ENCODE data around the gene PIP5K1B. TPM values are rescaled to one million over a fixed set of nuclear protein-coding genes. Genes with fewer than 3 reads are reported as not detected.

PIP5K1B gene
- total RNA-seq, 1 donor from 2014 or later = 1.3 TPM

GRCh38 chr9:68780720-68781119, 75.7 kb downstream of the PIP5K1B start:
- H2AFZ ChIP-seq (ENCODE audit: low read depth, low read length) = peak overlapping the region; percentile 98
- TF ChIP-seq, protein P1, sequence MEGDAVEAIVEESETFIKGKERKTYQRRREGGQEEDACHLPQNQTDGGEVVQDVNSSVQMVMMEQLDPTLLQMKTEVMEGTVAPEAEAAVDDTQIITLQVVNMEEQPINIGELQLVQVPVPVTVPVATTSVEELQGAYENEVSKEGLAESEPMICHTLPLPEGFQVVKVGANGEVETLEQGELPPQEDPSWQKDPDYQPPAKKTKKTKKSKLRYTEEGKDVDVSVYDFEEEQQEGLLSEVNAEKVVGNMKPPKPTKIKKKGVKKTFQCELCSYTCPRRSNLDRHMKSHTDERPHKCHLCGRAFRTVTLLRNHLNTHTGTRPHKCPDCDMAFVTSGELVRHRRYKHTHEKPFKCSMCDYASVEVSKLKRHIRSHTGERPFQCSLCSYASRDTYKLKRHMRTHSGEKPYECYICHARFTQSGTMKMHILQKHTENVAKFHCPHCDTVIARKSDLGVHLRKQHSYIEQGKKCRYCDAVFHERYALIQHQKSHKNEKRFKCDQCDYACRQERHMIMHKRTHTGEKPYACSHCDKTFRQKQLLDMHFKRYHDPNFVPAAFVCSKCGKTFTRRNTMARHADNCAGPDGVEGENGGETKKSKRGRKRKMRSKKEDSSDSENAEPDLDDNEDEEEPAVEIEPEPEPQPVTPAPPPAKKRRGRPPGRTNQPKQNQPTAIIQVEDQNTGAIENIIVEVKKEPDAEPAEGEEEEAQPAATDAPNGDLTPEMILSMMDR (IDR thresholded peaks at IDR 0.05; ENCODE audit: insufficient read depth, low read depth, low read length) = no peak
- no peak for TF ChIP-seq EZH2 (IDR thresholded peaks at IDR 0.05; ENCODE audit: insufficient read depth, low read length)

GRCh38 chr9:68781928-68782327, 76.9 kb downstream of the PIP5K1B start:
- no peaks in the 10 kb centered on the region for H3K9me3 Mint-ChIP-seq (ENCODE audit: unreplicated experiment)
- no peak for DNase-seq (ENCODE audit: low read depth)
- Histone ChIP-seq H3K36me3 (ENCODE audit: insufficient read depth, low read length) (no peaks in the 10 kb centered on the region), H3K79me2 (ENCODE audit: insufficient read depth, low read length) (peaks cover 32% of the 10 kb centered on the region), H3K27me3 (ENCODE audit: insufficient read depth, low read length) (no peaks in the 10 kb centered on the region), H3K4me1 (ENCODE audit: insufficient read depth, low read length) (peaks cover 9% of the 10 kb centered on the region), H3K4me2 (ENCODE audit: low read length) (peak overlapping the region; percentile 16), H3K27ac (ENCODE audit: low read depth, low read length) (no peak overlapping the region), H2AFZ (ENCODE audit: low read depth, low read length) (no peak overlapping the region), H4K20me1 (ENCODE audit: insufficient read depth, low read length) (peaks cover 29% of the 10 kb centered on the region), H3K9ac (ENCODE audit: low read length) (no peak overlapping the region), H3K9me3 (ENCODE audit: insufficient read depth, low read depth, low read length) (no peaks in the 10 kb centered on the region), H3K4me3 (ENCODE audit: insufficient read depth, low read depth, low read length) (no peak overlapping the region)
- H3K27me3 Mint-ChIP-seq (ENCODE audit: low read depth, unreplicated experiment) = no peaks in the 10 kb centered on the region
- peaks cover 2% of the 10 kb centered on the region for H3K4me1 Mint-ChIP-seq (ENCODE audit: low read depth, unreplicated experiment)
- no peak for TF ChIP-seq EZH2 (IDR thresholded peaks at IDR 0.05; ENCODE audit: insufficient read depth, low read length)
- TF ChIP-seq, protein P1 (IDR thresholded peaks at IDR 0.05; ENCODE audit: insufficient read depth, low read depth, low read length) = no peak
- H3K36me3 Mint-ChIP-seq (ENCODE audit: low read depth, unreplicated experiment) = no peaks in the 10 kb centered on the region
- no peak for FAIRE-seq
- H3K27ac Mint-ChIP-seq (ENCODE audit: unreplicated experiment) = no peak overlapping the region
- H3K4me3 Mint-ChIP-seq (ENCODE audit: unreplicated experiment) = no peak overlapping the region

More at GRCh38 chr9:68780720-68781119, 75.7 kb downstream of the PIP5K1B start:
- Histone ChIP-seq H3K79me2 (ENCODE audit: insufficient read depth, low read length) (peaks cover 32% of the 10 kb centered on the region), H3K4me2 (ENCODE audit: low read length) (peak overlapping the region; percentile 97), H3K27me3 (ENCODE audit: insufficient read depth, low read length) (no peaks in the 10 kb centered on the region), H3K4me1 (ENCODE audit: insufficient read depth, low read length) (peaks cover 9% of the 10 kb centered on the region), H3K9ac (ENCODE audit: low read length) (peak overlapping the region; percentile 91), H3K4me3 (ENCODE audit: insufficient read depth, low read depth, low read length) (peak overlapping the region; percentile 79), H3K9me3 (ENCODE audit: insufficient read depth, low read depth, low read length) (no peaks in the 10 kb centered on the region), H3K27ac (ENCODE audit: low read depth, low read length) (peak overlapping the region; percentile 81), H4K20me1 (ENCODE audit: insufficient read depth, low read length) (peaks cover 29% of the 10 kb centered on the region), H3K36me3 (ENCODE audit: insufficient read depth, low read length) (no peaks in the 10 kb centered on the region)
- no peaks in the 10 kb centered on the region for H3K27me3 Mint-ChIP-seq (ENCODE audit: low read depth, unreplicated experiment)
- H3K4me3 Mint-ChIP-seq (ENCODE audit: unreplicated experiment) = no peak overlapping the region
- H3K9me3 Mint-ChIP-seq (ENCODE audit: unreplicated experiment) = no peaks in the 10 kb centered on the region
- DNase-seq (ENCODE audit: low read depth) = peak; percentile 9
- H3K27ac Mint-ChIP-seq (ENCODE audit: unreplicated experiment) = no peak overlapping the region
- FAIRE-seq = no peak
- H3K36me3 Mint-ChIP-seq (ENCODE audit: low read depth, unreplicated experiment) = no peaks in the 10 kb centered on the region
- peaks cover 2% of the 10 kb centered on the region for H3K4me1 Mint-ChIP-seq (ENCODE audit: low read depth, unreplicated experiment)

DNA sequence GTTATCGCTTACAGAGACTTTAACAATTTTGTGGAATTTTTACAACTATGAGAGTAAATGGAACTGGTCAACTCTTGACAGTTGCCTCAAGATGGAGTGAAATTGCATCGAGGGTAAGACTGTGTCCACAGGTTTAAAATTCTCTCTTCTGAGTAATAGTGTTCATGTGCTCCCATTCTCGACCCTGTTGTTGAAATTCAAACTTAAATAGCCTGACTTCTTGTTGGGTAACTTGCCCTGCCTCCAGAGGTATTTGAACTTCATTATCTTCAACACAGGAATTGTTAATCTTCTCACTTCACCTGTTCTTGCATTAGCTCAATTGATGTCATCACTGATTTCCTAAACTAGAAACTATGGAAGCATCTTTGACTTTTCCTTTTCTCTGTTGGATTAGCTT, 77.5 kb downstream of the PIP5K1B start:
- Histone ChIP-seq H2AFZ (ENCODE audit: low read depth, low read length) (no peak overlapping the region), H3K27ac (ENCODE audit: low read depth, low read length) (no peak overlapping the region), H3K27me3 (ENCODE audit: insufficient read depth, low read length) (no peaks in the 10 kb centered on the region), H3K4me1 (ENCODE audit: insufficient read depth, low read length) (peaks cover 9% of the 10 kb centered on the region), H3K4me2 (ENCODE audit: low read length) (peak overlapping the region; percentile 39), H3K36me3 (ENCODE audit: insufficient read depth, low read length) (no peaks in the 10 kb centered on the region), H4K20me1 (ENCODE audit: insufficient read depth, low read length) (peaks cover 29% of the 10 kb centered on the region), H3K9me3 (ENCODE audit: insufficient read depth, low read depth, low read length) (no peaks in the 10 kb centered on the region), H3K79me2 (ENCODE audit: insufficient read depth, low read length) (peaks cover 32% of the 10 kb centered on the region), H3K9ac (ENCODE audit: low read length) (no peak overlapping the region), H3K4me3 (ENCODE audit: insufficient read depth, low read depth, low read length) (no peak overlapping the region)
- no peak for TF ChIP-seq EZH2 (IDR thresholded peaks at IDR 0.05; ENCODE audit: insufficient read depth, low read length)
- TF ChIP-seq, protein P1 (IDR thresholded peaks at IDR 0.05; ENCODE audit: insufficient read depth, low read depth, low read length) = no peak
- no peak overlapping the region for H3K4me3 Mint-ChIP-seq (ENCODE audit: unreplicated experiment)
- DNase-seq (ENCODE audit: low read depth) (no peak), FAIRE-seq (no peak)
- H3K36me3 Mint-ChIP-seq (ENCODE audit: low read depth, unreplicated experiment) = no peaks in the 10 kb centered on the region
- H3K9me3 Mint-ChIP-seq (ENCODE audit: unreplicated experiment) = no peaks in the 10 kb centered on the region
- H3K27me3 Mint-ChIP-seq (ENCODE audit: low read depth, unreplicated experiment) = no peaks in the 10 kb centered on the region
- no peak overlapping the region for H3K27ac Mint-ChIP-seq (ENCODE audit: unreplicated experiment)
- H3K4me1 Mint-ChIP-seq (ENCODE audit: low read depth, unreplicated experiment) = peaks cover 2% of the 10 kb centered on the region

All from astrocyte (in vitro differentiated cells and primary cell).